ENCODE results near the gene GMDS. TPM values are rescaled to one million over a fixed set of nuclear protein-coding genes. Genes with fewer than 3 reads are reported as not detected.

The GMDS gene
- total RNA-seq, 3 donors from 2014 or later (not counting 1 experiment from before 2014, with no cell fraction given) = 23.6 to 31.0 (median 26.4) TPM

DNA sequence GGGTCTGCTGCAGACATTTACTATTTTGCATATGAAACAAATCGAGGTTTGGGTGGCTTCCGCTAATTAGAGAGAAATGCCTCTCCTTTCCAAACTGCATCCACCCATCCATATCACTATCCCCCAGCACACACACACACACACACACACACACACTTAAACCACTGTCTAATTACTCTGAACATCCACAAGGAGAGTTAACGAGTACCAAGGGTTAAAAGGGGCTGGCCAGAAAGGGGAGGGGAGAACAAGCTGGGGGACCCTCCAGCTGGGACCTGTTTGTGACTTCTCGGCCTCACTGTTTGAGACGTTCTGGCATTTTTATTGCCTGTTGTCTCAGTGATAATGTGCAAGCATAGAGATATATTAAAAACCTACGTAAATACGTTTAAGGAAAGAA, 374.5 kb downstream of the GMDS start:
- Histone ChIP-seq H3K4me1 (ENCODE audit: control insufficient read depth, insufficient read depth, low read length) (no peaks in the 10 kb centered on the region), H3K4me3 (ENCODE audit: low read length) (no peak overlapping the region), H3K27me3 (ENCODE audit: control insufficient read depth, insufficient read depth, low read length) (no peaks in the 10 kb centered on the region), H3K9me3 (ENCODE audit: control insufficient read depth, insufficient read depth, low read length) (no peaks in the 10 kb centered on the region), H3K27ac (ENCODE audit: low read length) (no peak overlapping the region), H3K36me3 (ENCODE audit: control insufficient read depth, insufficient read depth, low read length) (no peaks in the 10 kb centered on the region)
- DNase-seq (no peak), ATAC-seq (no peak)
- intact Hi-C loops (cut with micrococcal nuclease) = no loop called here
- H3K9me3 Mint-ChIP-seq = no peaks in the 10 kb centered on the region
- H3K36me3 Mint-ChIP-seq = no peaks in the 10 kb centered on the region
- no peaks in the 10 kb centered on the region for H3K27me3 Mint-ChIP-seq (ENCODE audit: low read depth in 2 of 2)
- no peak overlapping the region for H3K4me3 Mint-ChIP-seq
- TF ChIP-seq, protein P1, sequence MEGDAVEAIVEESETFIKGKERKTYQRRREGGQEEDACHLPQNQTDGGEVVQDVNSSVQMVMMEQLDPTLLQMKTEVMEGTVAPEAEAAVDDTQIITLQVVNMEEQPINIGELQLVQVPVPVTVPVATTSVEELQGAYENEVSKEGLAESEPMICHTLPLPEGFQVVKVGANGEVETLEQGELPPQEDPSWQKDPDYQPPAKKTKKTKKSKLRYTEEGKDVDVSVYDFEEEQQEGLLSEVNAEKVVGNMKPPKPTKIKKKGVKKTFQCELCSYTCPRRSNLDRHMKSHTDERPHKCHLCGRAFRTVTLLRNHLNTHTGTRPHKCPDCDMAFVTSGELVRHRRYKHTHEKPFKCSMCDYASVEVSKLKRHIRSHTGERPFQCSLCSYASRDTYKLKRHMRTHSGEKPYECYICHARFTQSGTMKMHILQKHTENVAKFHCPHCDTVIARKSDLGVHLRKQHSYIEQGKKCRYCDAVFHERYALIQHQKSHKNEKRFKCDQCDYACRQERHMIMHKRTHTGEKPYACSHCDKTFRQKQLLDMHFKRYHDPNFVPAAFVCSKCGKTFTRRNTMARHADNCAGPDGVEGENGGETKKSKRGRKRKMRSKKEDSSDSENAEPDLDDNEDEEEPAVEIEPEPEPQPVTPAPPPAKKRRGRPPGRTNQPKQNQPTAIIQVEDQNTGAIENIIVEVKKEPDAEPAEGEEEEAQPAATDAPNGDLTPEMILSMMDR (IDR thresholded peaks at IDR 0.05) = no peak
- no peaks in the 10 kb centered on the region for H3K4me1 Mint-ChIP-seq
- 98% methylated on average over 7 of the region's 7 CpGs for WGBS (ENCODE audit: insufficient coverage)
- H3K27ac Mint-ChIP-seq = no peak overlapping the region

DNA sequence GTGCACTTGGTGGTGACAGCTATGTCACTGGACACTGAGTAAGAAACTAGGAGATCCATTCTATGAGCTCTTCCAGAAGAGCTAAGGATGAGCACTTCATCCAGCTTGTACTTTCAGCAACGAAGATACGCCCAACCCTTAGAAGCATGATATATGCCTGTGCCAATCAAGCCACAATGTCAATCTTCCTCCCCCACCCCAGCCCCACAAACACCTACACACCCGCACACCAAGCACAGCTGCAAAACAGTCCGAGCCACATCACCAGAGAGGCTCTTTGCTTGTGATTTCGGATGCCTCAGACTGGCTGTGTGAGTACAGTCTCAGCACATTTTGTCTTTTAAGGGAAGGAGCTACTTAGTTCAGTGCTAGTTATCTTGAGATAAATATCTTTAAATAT, 375.2 kb downstream of the GMDS start:
- 77% methylated on average over 5 of the region's 5 CpGs for WGBS (ENCODE audit: insufficient coverage)
- H3K4me3 Mint-ChIP-seq = no peak overlapping the region
- no peaks in the 10 kb centered on the region for H3K36me3 Mint-ChIP-seq

DNA sequence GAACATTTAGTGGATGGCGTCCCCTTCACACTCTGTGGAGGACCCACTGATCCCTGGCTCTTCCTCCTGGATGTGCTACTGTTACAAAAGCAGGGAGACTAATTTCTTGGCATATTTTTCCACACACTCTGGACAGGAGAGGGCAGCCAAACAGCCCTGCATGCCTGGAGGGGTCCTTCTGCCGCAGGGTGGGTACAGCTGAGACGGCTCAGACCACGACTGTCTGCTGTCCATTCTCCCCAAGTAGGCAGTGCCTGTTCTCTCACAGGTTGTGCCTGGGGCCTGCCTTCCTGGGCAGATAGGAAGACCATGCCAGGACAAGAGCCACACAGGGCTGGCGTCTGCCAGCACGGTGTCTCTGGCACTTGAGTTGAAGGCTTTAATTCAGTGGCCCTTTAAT, 375.6 kb downstream of the GMDS start:
- Histone ChIP-seq H3K27ac (ENCODE audit: low read length) (no peak overlapping the region), H3K9me3 (ENCODE audit: control insufficient read depth, insufficient read depth, low read length) (no peaks in the 10 kb centered on the region), H3K4me3 (ENCODE audit: low read length) (no peak overlapping the region), H3K27me3 (ENCODE audit: control insufficient read depth, insufficient read depth, low read length) (no peaks in the 10 kb centered on the region), H3K4me1 (ENCODE audit: control insufficient read depth, insufficient read depth, low read length) (no peaks in the 10 kb centered on the region), H3K36me3 (ENCODE audit: control insufficient read depth, insufficient read depth, low read length) (no peaks in the 10 kb centered on the region)
- WGBS (ENCODE audit: insufficient coverage) = 92% methylated on average over 6 of the region's 6 CpGs
- ATAC-seq (no peak), DNase-seq (no peak)
- TF ChIP-seq, protein P1 (IDR thresholded peaks at IDR 0.05) = no peak
- Mint-ChIP-seq H3K27ac (no peak overlapping the region), H3K36me3 (no peaks in the 10 kb centered on the region), H3K9me3 (no peaks in the 10 kb centered on the region), H3K4me1 (no peaks in the 10 kb centered on the region), H3K27me3 (ENCODE audit: low read depth in 2 of 2) (no peaks in the 10 kb centered on the region), H3K4me3 (no peak overlapping the region)
- intact Hi-C loops (cut with micrococcal nuclease) = no loop called here

More for the DNA sequence above, 375.2 kb downstream of the GMDS start:
- ATAC-seq (no peak), DNase-seq (no peak)
- H3K27me3 ChIP-seq (ENCODE audit: control insufficient read depth, insufficient read depth, low read length) = no peaks in the 10 kb centered on the region
- H3K9me3 Mint-ChIP-seq = no peaks in the 10 kb centered on the region
- no peaks in the 10 kb centered on the region for H3K36me3 ChIP-seq (ENCODE audit: control insufficient read depth, insufficient read depth, low read length)
- H3K4me1 Mint-ChIP-seq = no peaks in the 10 kb centered on the region
- H3K4me1 ChIP-seq (ENCODE audit: control insufficient read depth, insufficient read depth, low read length) = no peaks in the 10 kb centered on the region
- H3K27ac ChIP-seq (ENCODE audit: low read length) = no peak overlapping the region
- intact Hi-C loops (cut with micrococcal nuclease) = no loop called here
- H3K27ac Mint-ChIP-seq = no peak overlapping the region
- H3K4me3 ChIP-seq (ENCODE audit: low read length) = no peak overlapping the region
- no peaks in the 10 kb centered on the region for H3K27me3 Mint-ChIP-seq (ENCODE audit: low read depth in 2 of 2)
- TF ChIP-seq, protein P1 (IDR thresholded peaks at IDR 0.05) = no peak
- no peaks in the 10 kb centered on the region for H3K9me3 ChIP-seq (ENCODE audit: control insufficient read depth, insufficient read depth, low read length)

DNA sequence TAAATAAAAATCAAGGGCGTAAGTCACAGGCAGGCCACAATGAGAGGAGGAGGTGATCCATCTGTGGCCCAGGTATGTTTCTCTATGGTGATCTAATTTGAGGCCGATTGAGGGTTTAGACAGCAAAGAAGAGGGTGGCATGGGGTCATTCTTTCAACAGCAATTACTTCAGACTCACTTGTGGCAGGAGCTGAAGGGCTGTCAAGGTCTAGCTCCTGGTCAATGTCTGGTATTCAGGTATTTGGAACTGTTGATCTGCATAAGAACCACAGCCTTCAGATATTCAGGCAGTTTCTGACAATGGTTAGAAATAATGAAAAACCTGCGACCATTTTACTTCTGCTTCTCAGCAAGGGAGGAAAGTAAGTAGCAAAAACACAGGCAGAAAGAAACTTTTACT, 376.1 kb downstream of the GMDS start:
- intact Hi-C loops (cut with micrococcal nuclease) = no loop called here
- ATAC-seq (no peak), DNase-seq (no peak)
- Mint-ChIP-seq H3K4me3 (no peak overlapping the region), H3K27me3 (ENCODE audit: low read depth in 2 of 2) (no peaks in the 10 kb centered on the region), H3K4me1 (no peaks in the 10 kb centered on the region), H3K27ac (no peak overlapping the region), H3K9me3 (no peaks in the 10 kb centered on the region), H3K36me3 (no peaks in the 10 kb centered on the region)
- WGBS (ENCODE audit: insufficient coverage) = 90% methylated on average over 3 of the region's 3 CpGs
- H3K27ac ChIP-seq (ENCODE audit: low read length) = no peak overlapping the region
- TF ChIP-seq, protein P1 (IDR thresholded peaks at IDR 0.05) = no peak
- no peaks in the 10 kb centered on the region for H3K9me3 ChIP-seq (ENCODE audit: control insufficient read depth, insufficient read depth, low read length)
- no peaks in the 10 kb centered on the region for H3K4me1 ChIP-seq (ENCODE audit: control insufficient read depth, insufficient read depth, low read length)
- H3K36me3 ChIP-seq (ENCODE audit: control insufficient read depth, insufficient read depth, low read length) = no peaks in the 10 kb centered on the region
- no peaks in the 10 kb centered on the region for H3K27me3 ChIP-seq (ENCODE audit: control insufficient read depth, insufficient read depth, low read length)
- H3K4me3 ChIP-seq (ENCODE audit: low read length) = no peak overlapping the region
